ENCODE measurements around the gene TMEM132C.

DNA sequence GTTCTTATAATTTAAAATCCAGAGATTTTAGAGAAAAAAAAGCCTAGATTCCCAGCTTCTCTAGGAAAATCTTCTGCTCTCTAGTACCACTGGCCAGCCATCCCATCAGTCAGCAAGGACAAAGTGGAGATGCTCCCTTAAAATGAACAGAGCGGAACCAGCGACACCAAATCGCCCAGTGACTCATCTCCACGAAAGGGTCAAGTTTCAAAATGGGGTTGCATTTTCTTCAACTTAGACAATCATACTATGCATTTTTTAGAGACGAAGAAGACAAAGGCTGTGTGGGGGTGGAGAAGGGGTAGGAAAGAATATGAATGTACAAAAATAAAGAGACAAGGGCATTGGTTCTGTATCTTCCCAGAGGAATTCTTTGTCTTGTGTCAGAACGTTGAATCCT lies 344.8 kb downstream of the TMEM132C start:
- TF ChIP-seq, protein P1, sequence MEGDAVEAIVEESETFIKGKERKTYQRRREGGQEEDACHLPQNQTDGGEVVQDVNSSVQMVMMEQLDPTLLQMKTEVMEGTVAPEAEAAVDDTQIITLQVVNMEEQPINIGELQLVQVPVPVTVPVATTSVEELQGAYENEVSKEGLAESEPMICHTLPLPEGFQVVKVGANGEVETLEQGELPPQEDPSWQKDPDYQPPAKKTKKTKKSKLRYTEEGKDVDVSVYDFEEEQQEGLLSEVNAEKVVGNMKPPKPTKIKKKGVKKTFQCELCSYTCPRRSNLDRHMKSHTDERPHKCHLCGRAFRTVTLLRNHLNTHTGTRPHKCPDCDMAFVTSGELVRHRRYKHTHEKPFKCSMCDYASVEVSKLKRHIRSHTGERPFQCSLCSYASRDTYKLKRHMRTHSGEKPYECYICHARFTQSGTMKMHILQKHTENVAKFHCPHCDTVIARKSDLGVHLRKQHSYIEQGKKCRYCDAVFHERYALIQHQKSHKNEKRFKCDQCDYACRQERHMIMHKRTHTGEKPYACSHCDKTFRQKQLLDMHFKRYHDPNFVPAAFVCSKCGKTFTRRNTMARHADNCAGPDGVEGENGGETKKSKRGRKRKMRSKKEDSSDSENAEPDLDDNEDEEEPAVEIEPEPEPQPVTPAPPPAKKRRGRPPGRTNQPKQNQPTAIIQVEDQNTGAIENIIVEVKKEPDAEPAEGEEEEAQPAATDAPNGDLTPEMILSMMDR (conservative IDR thresholded peaks at IDR 0.05; ENCODE audit: low read depth, low read length), result no peak
- TF ChIP-seq RCOR1 (IDR thresholded peaks at IDR 0.05; ENCODE audit: insufficient replicate concordance, low read length) (no peak), MAZ (IDR thresholded peaks at IDR 0.05; ENCODE audit: borderline replicate concordance, low read depth, low read length) (no peak), MAFK (IDR thresholded peaks at IDR 0.05; ENCODE audit: low read depth, low read length) (no peak), CEBPB (IDR thresholded peaks at IDR 0.05; ENCODE audit: low read depth, low read length) (no peak), USF2 (IDR thresholded peaks at IDR 0.05; ENCODE audit: low read depth, low read length) (no peak), POLR2A (IDR thresholded peaks at IDR 0.05; ENCODE audit: low read depth, low read length) (no peak), SMC3 (IDR thresholded peaks at IDR 0.05; ENCODE audit: low read depth, low read length) (no peak), MXI1 (IDR thresholded peaks at IDR 0.05; ENCODE audit: borderline replicate concordance, low read depth, low read length) (no peak), FOS (IDR thresholded peaks at IDR 0.05; ENCODE audit: low read depth, low read length) (no peak)

Measured in IMR-90 (cell line).